Breast epithelium (tissue), 3 donors: ENCODE data around the gene LSM12.

Source experiments
- POLR2A ChIP-seq: fragments of 450-650 bp; IDR thresholded peaks from one replicate; pipeline ENCODE4 v1.6.1; 2016; ENCODE audit warnings: antibody characterized with exemption, mild to moderate bottlenecking, moderate library complexity
- TF ChIP-seq, protein P1 (sequence below), 3 donors: fragments of 450-650 bp; IDR thresholded peaks; one replicate each; pipeline ENCODE4 v1.5.1; 2016 to 2017; ENCODE audit warnings: antibody characterized with exemption in 3 of 3, mild to moderate bottlenecking in 3 of 3, moderate library complexity in 3 of 3

DNA sequence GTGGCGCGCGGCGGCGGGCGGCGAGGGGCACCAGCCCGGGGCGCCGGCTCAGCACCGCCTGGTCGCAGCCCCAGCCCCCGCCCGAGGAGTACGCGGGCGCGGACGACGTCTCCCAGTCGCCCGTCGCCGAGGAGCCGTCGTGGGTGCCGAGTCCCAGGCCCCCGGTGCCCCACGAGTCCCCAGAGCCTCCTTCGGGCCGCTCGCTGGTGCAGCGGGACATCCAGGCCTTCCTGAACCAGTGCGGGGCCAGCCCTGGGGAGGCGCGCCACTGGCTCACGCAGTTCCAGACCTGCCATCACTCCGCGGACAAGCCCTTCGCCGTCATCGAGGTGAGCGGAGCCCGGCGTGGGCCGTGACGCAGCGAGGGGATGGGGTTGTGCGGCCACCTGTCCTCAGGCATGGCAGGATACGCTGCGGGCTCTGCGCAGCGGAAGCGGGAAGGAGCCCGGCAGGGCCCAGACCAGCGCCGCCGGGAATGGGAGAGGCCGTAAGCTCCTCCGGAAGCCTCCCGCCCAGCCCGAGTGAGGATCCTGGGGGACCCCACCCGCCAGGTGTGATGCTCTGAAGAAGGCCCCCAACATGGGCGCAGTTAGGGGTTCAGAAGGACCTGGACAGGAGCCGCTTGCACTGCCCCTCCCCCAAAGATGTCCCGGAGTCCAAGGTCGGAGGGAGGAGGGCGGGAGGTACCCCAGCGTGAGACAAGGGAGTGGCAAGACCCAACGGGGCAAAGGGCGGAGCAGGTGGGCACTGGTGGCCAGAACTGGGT, 61.5 kb downstream of the LSM12 start:
- TF ChIP-seq POLR2A: no peak
- TF ChIP-seq, protein P1, sequence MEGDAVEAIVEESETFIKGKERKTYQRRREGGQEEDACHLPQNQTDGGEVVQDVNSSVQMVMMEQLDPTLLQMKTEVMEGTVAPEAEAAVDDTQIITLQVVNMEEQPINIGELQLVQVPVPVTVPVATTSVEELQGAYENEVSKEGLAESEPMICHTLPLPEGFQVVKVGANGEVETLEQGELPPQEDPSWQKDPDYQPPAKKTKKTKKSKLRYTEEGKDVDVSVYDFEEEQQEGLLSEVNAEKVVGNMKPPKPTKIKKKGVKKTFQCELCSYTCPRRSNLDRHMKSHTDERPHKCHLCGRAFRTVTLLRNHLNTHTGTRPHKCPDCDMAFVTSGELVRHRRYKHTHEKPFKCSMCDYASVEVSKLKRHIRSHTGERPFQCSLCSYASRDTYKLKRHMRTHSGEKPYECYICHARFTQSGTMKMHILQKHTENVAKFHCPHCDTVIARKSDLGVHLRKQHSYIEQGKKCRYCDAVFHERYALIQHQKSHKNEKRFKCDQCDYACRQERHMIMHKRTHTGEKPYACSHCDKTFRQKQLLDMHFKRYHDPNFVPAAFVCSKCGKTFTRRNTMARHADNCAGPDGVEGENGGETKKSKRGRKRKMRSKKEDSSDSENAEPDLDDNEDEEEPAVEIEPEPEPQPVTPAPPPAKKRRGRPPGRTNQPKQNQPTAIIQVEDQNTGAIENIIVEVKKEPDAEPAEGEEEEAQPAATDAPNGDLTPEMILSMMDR (IDR thresholded peaks at IDR 0.05): no peak
